Activated CD4-positive, alpha-beta memory T cell treated with anti-CD3 and anti-CD28 coated beads, Interleukin-2, amount 10 ng/mL, durations not matched to agents 7 days and 5 days (primary cell): ENCODE results near the gene SCRN2. TPM values are rescaled to one million over a fixed set of nuclear protein-coding genes. Genes with fewer than 3 reads are reported as not detected.

ENCODE experiments used
- CTCF ChIA-PET: fragments of 350-600 bp; sonication (Branson Sonifier 250); formaldehyde crosslinking; loops from one replicate; lab custom pipeline; 2021; ENCODE audit warnings: antibody characterized with exemption, inconsistent platforms; lab: Charles Lee
- POLR2A ChIA-PET: fragments of 350-600 bp; sonication (Branson Sonifier 250); formaldehyde crosslinking; loops from one replicate; lab custom pipeline; 2021; ENCODE audit warnings: antibody characterized with exemption; lab: Charles Lee
- DNase-seq: peaks from one replicate; pipeline ENCODE4 v3.0.0-alpha.2; 2020
- H3K27ac Mint-ChIP-seq: one replicate; pipeline ENCODE4 v1.8.0; 2021; ENCODE audit warnings: mild to moderate bottlenecking, mixed read lengths
- H3K27me3 Mint-ChIP-seq: one replicate; pipeline ENCODE4 v1.8.0; 2021; ENCODE audit warnings: mixed read lengths
- H3K36me3 Mint-ChIP-seq: one replicate; pipeline ENCODE4 v1.8.0; 2021; ENCODE audit warnings: low read depth, mixed read lengths
- H3K4me1 Mint-ChIP-seq: one replicate; pipeline ENCODE4 v1.8.0; 2021; ENCODE audit warnings: mixed read lengths
- H3K4me3 Mint-ChIP-seq: one replicate; pipeline ENCODE4 v1.8.0; 2021; ENCODE audit warnings: mild to moderate bottlenecking, mixed read lengths
- H3K9me3 Mint-ChIP-seq: one replicate; pipeline ENCODE4 v1.8.0; 2021; ENCODE audit warnings: mixed read lengths
- total RNA-seq, 2 experiments: library from RNA; stranded (reverse); gene quantifications; one replicate each; pipeline ENCODE4 v1.2.3, GENCODE V29; 2021

Gene SCRN2
- total RNA-seq, 2 experiments from 2014 or later = 29.1 to 29.8 TPM

DNA sequence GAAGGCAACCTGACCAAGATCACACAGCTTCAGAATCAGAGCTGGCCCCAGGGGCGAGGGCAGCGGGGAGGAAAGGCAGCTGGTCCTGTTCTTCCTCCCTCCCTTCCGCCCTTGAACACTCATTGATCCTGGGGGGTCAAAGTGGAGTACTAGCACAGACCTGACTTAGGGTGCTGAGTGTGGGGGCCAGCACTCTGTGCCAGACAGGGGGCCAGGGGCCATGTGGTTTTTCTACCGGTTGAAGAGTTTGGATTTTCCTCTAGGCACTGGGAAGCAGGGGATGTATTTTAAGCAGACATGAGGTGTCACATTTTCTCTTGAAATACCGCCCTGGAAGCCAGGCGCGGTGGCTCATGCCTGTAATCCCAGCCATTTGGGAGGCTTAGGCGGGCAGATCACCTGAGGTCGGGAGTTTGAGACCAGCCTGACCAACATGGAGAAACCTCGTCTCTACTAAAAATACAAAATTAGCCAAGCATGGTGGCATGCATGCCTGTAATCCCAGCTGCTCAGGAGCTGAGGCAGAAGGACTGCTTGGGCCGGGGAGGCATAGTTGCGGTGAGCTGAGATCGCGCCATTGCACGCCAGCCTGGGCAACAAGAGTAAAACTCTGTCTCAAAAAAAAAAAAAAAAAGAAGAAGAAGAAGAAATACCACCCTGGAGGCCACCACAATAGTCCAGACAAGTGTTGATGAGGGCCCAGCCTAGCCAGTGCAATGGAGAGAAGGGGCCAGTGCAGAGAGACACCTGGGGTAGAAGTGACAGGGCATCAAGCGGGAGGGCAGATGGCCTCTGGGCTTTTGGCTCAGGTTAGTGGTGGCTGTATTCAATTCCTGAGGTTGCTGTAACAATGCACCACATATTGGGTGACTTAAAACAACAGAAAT, 34.8 kb downstream of the SCRN2 start:
- ChIA-PET POLR2A (interaction anchor here (1.1 to 1.7 kb wide), 2 partner anchors 15 to 143 kb away, joined by 3 to 4 read pairs; partner anchors contain the start of gene OSBPL7), CTCF (no interaction called here)
- DNase-seq = no peak
- Mint-ChIP-seq H3K36me3 (peaks cover 24% of the 10 kb centered on the region), H3K27ac (no peak overlapping the region), H3K4me3 (no peak overlapping the region), H3K27me3 (no peaks in the 10 kb centered on the region), H3K9me3 (no peaks in the 10 kb centered on the region), H3K4me1 (peaks cover 13% of the 10 kb centered on the region)

DNA sequence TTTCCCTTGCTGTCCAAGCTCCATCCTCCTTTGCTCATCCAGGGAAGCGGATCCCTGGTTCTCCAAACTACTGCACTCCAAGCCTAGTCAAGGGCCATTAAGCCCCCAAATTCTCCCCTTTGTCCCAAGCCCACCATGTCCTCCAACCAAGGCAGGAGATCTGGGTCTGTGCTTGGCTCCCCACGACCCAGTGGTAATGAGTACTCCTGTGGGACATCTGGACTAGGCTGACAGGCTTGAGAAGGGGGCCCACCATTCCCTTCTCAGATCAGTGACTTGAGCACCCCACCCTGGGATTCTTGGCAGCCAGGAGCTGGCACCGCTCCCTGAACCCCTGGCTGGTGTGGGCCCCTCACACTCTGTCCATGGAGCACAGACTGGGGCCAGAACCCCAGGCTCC, 36.6 kb downstream of the SCRN2 start:
- H3K9me3 Mint-ChIP-seq = no peaks in the 10 kb centered on the region
- ChIA-PET CTCF (interaction anchor here (0.6 to 0.8 kb wide), 2 partner anchors 44 to 128 kb away, joined by 3 to 4 read pairs; no protein-coding TSS in a partner anchor), POLR2A (no interaction called here)
- no peak overlapping the region for H3K4me3 Mint-ChIP-seq
- H3K36me3 Mint-ChIP-seq = peaks cover 12% of the 10 kb centered on the region
- H3K4me1 Mint-ChIP-seq = no peaks in the 10 kb centered on the region
- H3K27ac Mint-ChIP-seq = no peak overlapping the region
- H3K27me3 Mint-ChIP-seq = no peaks in the 10 kb centered on the region
- no peak for DNase-seq

DNA sequence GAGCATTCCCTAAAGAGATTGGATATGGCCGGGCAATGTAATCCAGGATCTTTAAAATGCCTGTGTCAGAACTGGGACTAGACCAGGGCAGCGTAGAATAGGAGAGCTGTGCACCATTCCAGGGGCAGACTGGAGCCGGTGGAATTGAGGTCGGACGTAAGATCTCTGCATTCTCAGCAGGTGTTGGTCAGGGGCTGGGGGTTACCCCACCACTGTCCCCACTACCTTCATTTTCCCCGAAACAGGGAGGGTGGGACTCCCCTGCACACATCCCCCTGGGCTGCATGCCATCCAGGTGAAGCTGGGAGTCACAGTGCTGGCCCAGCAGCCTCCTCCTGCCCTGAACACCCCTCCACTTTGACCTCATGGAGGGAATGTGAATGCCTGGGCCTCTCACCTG, 37.3 kb downstream of the SCRN2 start:
- H3K4me1 Mint-ChIP-seq = no peaks in the 10 kb centered on the region
- DNase-seq = no peak
- no peak overlapping the region for H3K4me3 Mint-ChIP-seq
- POLR2A ChIA-PET = no interaction called here
- H3K9me3 Mint-ChIP-seq = no peaks in the 10 kb centered on the region
- H3K27me3 Mint-ChIP-seq = no peaks in the 10 kb centered on the region
- peaks cover 12% of the 10 kb centered on the region for H3K36me3 Mint-ChIP-seq
- CTCF ChIA-PET = no interaction called here
- H3K27ac Mint-ChIP-seq = no peak overlapping the region

DNA sequence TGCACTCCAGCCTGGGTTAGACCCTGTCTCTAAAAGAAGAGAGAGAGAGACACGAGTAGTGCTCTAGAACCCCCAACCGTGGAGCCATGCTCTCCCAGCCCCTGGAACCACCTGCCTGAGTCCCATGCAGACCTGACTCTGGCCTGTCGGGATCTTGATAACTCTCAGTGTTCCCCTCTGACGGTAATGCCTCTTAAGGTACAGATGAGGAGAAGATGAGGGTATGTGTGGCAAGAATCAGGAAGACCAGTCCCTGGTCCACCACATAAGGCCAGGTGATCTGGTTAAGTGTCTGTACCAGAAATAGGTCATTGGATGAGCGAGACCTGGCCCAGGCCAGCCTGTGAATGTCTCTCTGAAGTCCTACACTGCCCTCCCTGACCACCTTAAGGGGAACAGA, 37.9 kb downstream of the SCRN2 start:
- H3K9me3 Mint-ChIP-seq = no peaks in the 10 kb centered on the region
- CTCF ChIA-PET = interaction anchor here (0.6 to 2.5 kb wide), 2 partner anchors 103 to 106 kb away, joined by 7 to 10 read pairs; no protein-coding TSS in a partner anchor

DNA sequence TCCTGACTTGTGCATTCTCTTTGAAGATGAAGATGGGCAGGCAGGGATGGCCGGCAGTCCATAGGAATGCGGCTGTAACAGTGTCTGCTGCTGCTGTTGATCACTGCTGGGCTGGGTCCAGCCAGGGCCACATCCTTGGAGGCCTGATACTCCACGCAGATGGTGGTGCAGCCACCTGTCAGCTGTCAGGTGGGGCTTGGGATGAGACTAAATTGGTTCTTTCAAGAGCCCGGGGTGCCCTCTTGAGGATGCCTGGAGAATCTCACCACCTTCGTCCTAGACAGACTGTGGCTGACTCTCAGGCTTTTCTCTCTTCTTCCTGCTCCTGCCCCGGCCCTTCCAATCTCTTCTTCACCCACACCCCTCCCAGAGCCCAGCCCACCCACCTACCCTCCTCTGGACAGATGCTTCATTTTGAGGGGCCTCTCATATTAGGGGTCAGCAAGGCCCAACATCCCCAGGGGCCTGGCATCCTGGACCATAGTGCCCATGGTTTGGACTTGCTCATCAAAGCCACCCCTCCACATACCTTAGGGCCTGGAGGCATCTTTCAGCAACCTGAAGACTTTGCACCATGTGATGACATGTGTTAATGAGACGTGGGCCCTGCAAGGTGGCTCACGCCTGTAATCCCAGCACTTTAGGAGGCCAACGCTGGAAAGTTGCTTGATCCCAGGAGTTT, 38.6 kb downstream of the SCRN2 start:
- Mint-ChIP-seq H3K36me3 (peaks cover 7% of the 10 kb centered on the region), H3K9me3 (no peaks in the 10 kb centered on the region), H3K27ac (no peak overlapping the region), H3K27me3 (peaks cover 4% of the 10 kb centered on the region), H3K4me3 (no peak overlapping the region), H3K4me1 (no peaks in the 10 kb centered on the region)
- POLR2A ChIA-PET = interaction anchor here (0.8 to 1.2 kb wide), 4 partner anchors 70 to 122 kb away, joined by 3 to 5 read pairs (median 3); partner anchors contain the start of gene TBX21
- CTCF ChIA-PET = interaction anchor here (1.0 to 2.5 kb wide), 6 partner anchors 10 to 152 kb away, joined by 3 to 10 read pairs (median 5); no protein-coding TSS in a partner anchor
- peak; percentile 66 for DNase-seq

More for the DNA sequence above, 37.9 kb downstream of the SCRN2 start:
- Mint-ChIP-seq H3K27ac (no peak overlapping the region), H3K27me3 (no peaks in the 10 kb centered on the region), H3K4me1 (no peaks in the 10 kb centered on the region), H3K36me3 (peaks cover 12% of the 10 kb centered on the region), H3K4me3 (no peak overlapping the region)
- POLR2A ChIA-PET = interaction anchor here (0.8 to 1.2 kb wide), 4 partner anchors 70 to 123 kb away, joined by 3 to 5 read pairs (median 3); partner anchors contain the start of gene TBX21
- DNase-seq = no peak

DNA sequence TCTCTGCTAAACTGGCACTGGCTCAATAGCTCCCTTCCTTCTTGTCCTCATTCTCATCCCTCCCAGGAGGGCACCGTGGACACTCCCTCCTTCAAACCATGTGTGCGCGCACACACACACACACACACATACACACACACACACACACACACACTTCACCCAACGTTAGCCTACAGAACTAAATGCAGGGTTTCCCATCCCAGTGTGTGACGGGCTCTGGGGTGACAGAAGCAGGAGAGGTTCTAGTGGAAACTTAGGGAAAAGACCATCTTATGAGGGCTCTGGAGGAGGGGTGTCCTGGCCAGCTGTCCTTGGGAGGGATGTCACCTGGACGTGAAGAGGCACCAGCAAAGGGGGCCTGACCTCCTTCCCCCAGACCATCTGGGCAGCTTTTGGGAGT, 39.2 kb downstream of the SCRN2 start:
- Mint-ChIP-seq H3K4me1 (no peaks in the 10 kb centered on the region), H3K36me3 (peaks cover under 1% of the 10 kb centered on the region), H3K27me3 (peaks cover 4% of the 10 kb centered on the region), H3K9me3 (no peaks in the 10 kb centered on the region), H3K27ac (no peak overlapping the region), H3K4me3 (no peak overlapping the region)
- ChIA-PET CTCF (interaction anchor here (0.6 to 2.5 kb wide), 8 partner anchors 9 to 151 kb away, joined by 3 to 10 read pairs (median 4); no protein-coding TSS in a partner anchor), POLR2A (interaction anchor here (1.0 to 1.2 kb wide), 3 partner anchors 69 to 153 kb away, joined by 3 read pairs; partner anchors contain the start of gene TBX21)
- DNase-seq = no peak

DNA sequence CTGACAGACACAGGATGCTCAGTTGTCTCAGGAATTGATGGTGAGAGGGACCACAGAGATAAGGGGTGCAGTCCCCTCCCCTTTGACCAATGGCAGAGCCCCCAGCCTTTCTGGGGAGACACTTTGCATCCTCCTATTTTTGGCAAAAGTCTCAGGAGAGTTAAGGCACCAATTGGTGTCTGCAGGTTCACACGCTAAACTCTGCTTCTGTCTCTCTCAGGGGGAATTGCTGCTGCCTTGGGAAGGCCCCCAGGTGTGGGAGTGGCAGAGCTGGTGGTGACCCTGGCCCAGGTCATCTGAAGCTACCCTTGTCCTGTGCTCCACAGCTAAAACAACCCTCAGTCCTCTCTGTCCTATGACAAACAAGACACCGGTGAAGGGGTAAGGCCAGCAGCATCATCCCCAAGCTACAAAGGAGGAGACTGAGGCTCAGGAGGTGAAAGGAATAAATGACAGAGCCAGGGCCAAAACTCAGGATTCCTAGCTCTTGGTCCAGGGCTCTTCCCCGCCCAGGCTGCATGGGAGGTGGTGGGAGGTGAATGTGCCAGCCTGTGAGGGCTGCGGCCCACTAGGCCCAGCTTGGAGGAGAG, 39.8 kb downstream of the SCRN2 start:
- no peak overlapping the region for H3K27ac Mint-ChIP-seq
- peaks cover 4% of the 10 kb centered on the region for H3K27me3 Mint-ChIP-seq
- H3K4me3 Mint-ChIP-seq = no peak overlapping the region
- no peak for DNase-seq
- ChIA-PET CTCF (interaction anchor here (0.6 to 2.5 kb wide), 9 partner anchors 9 to 151 kb away, joined by 3 to 10 read pairs (median 4); no protein-coding TSS in a partner anchor), POLR2A (interaction anchor here (1.0 kb wide), 1 partner anchor 152 kb away, joined by 3 read pairs; no protein-coding TSS in a partner anchor)
- no peaks in the 10 kb centered on the region for H3K9me3 Mint-ChIP-seq
- H3K36me3 Mint-ChIP-seq = no peaks in the 10 kb centered on the region
- H3K4me1 Mint-ChIP-seq = no peaks in the 10 kb centered on the region

DNA sequence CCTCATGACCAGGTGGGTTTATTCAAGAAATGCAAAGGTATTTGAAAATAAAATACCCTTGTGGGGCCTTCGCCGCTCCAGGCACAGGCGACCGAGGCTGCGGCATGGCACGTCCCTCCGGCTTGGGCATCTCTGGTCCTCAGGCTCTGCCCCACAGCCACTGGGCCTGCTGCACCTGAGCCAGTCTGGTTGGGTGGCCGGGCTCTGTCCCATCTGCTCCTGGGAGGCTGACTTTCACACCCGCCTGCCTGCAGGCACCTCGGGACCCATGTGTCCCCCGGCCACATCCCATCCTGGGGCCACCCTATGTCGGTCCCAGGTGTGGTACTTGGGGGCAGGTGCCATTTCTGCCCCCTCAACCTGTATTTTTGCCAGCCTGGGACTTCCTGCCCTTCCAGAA, 40.4 kb downstream of the SCRN2 start:
- CTCF ChIA-PET = interaction anchor here (0.8 to 2.0 kb wide), 4 partner anchors 8 to 135 kb away, joined by 3 to 6 read pairs (median 4); no protein-coding TSS in a partner anchor
- Mint-ChIP-seq H3K36me3 (no peaks in the 10 kb centered on the region), H3K4me3 (no peak overlapping the region), H3K4me1 (no peaks in the 10 kb centered on the region), H3K27ac (no peak overlapping the region), H3K27me3 (peaks cover 4% of the 10 kb centered on the region), H3K9me3 (no peaks in the 10 kb centered on the region)
- DNase-seq = no peak
- POLR2A ChIA-PET = no interaction called here

DNA sequence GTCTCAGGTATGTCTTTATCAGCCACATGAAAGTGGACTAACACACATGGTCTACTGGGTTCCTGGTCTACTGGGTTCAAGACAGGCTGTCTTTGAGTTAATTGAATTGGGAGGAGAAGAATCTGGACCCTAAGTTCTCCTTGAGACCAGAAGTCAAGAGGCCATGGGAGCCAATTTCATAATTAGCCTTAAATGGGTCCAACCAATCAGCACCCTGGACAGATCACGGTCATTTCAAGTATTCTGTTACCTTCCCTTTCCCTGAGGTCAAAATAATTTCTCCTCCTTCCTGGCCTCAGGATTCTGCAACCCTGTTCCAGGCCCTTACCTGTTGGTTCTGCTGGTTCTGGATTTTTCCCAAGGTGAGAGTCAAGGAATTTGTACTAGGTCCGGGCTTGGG, 43.3 kb downstream of the SCRN2 start:
- no peak overlapping the region for H3K4me3 Mint-ChIP-seq
- H3K36me3 Mint-ChIP-seq = no peaks in the 10 kb centered on the region
- CTCF ChIA-PET = interaction anchor here (0.7 to 1.3 kb wide), 3 partner anchors 98 to 201 kb away, joined by 3 to 5 read pairs (median 3); no protein-coding TSS in a partner anchor
- DNase-seq = no peak
- no peak overlapping the region for H3K27ac Mint-ChIP-seq
- no peaks in the 10 kb centered on the region for H3K9me3 Mint-ChIP-seq
- POLR2A ChIA-PET = no interaction called here
- H3K27me3 Mint-ChIP-seq = peaks cover 28% of the 10 kb centered on the region
- H3K4me1 Mint-ChIP-seq = no peaks in the 10 kb centered on the region

DNA sequence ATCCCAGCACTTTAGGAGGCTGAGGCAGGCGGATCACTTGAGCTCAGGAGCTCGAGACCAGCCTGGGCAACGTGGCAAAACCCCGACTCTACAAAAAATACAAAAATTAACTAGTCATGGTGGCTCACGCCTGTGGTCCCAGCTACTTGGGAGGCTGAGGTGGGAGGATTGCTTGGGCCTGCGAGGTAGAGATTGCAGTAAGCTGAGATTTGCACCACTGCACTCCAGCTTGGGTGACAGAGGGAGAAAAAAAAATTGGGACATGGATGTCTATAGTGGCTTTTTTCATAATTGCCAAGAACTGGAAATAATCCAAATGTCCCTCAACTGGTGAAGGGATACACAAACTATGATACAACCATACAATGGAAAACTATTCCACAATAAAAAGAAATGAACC, 48.1 kb downstream of the SCRN2 start:
- POLR2A ChIA-PET = no interaction called here
- CTCF ChIA-PET = interaction anchor here (1.0 to 1.3 kb wide), 2 partner anchors 9 to 95 kb away, joined by 3 to 4 read pairs; no protein-coding TSS in a partner anchor
- peak; percentile 2 for DNase-seq
- Mint-ChIP-seq H3K4me1 (peaks cover 14% of the 10 kb centered on the region), H3K27ac (no peak overlapping the region), H3K36me3 (no peaks in the 10 kb centered on the region), H3K9me3 (no peaks in the 10 kb centered on the region), H3K4me3 (no peak overlapping the region), H3K27me3 (peaks cover 65% of the 10 kb centered on the region)

DNA sequence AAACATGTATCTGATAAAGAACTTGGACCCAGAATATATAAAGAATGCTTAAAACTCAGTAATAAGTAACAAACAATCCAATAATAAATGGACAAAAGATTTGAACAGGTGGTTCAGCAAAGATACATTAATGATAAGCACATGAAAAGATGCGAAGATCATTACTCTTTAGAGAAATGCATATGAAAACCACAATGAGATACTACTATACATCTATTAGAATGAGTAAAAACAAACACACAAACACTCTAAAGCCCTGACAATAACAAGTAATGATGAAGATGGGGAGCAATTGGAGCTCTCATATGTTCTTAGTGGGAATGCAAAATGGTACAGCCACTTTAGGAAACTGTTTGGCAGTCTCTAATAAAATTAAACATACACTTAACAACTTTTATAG, 48.6 kb downstream of the SCRN2 start:
- Mint-ChIP-seq H3K36me3 (no peaks in the 10 kb centered on the region), H3K27me3 (peaks cover 65% of the 10 kb centered on the region), H3K9me3 (no peaks in the 10 kb centered on the region), H3K27ac (no peak overlapping the region), H3K4me1 (peaks cover 14% of the 10 kb centered on the region), H3K4me3 (no peak overlapping the region)
- DNase-seq = no peak
- ChIA-PET POLR2A (interaction anchor here (0.8 kb wide), 1 partner anchor 42 kb away, joined by 3 read pairs; no protein-coding TSS in a partner anchor), CTCF (interaction anchor here (1.0 to 1.3 kb wide), 2 partner anchors 9 to 95 kb away, joined by 3 to 4 read pairs; no protein-coding TSS in a partner anchor)

DNA sequence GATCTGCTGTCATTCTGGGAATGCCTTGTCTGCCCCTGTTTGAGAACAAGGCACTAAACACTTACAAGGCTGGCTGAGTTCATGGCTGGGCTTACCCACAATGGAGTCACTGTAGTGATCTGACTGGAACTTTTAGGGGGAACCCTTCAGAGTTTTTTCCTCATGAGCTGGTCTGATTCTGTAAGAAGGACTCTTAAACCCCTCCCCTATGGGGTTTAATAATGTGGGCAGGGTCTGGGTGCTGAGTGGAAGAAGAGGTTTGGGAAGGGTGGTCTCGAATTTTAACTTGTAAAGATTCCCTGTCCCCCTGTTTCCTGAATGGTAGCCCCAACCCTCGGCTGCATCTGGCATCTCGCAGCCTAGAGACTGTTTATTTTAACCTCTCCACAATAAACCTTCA, 50.0 kb downstream of the SCRN2 start:
- Mint-ChIP-seq H3K27ac (no peak overlapping the region), H3K4me1 (peaks cover 14% of the 10 kb centered on the region), H3K9me3 (no peaks in the 10 kb centered on the region), H3K4me3 (no peak overlapping the region), H3K27me3 (peaks cover 67% of the 10 kb centered on the region), H3K36me3 (no peaks in the 10 kb centered on the region)
- ChIA-PET POLR2A (interaction anchor here (1.1 kb wide), 1 partner anchor 141 kb away, joined by 3 read pairs; the partner anchor contains the start of gene KPNB1), CTCF (interaction anchor here (0.7 kb wide), 1 partner anchor 1070 kb away, joined by 4 read pairs; no protein-coding TSS in a partner anchor)
- peak; percentile 10 for DNase-seq
